Neutrophil (primary cell): ENCODE data around the gene PDZD7.

Source experiments
- H3K27ac ChIP-seq: fragments of 200-600 bp; sonication (generic); 2 replicates; pipeline ENCODE4 v1.5.1; 2016; ENCODE audit warnings: mild to moderate bottlenecking, moderate library complexity
- H3K27me3 ChIP-seq: fragments of 200-600 bp; sonication (generic); 2 replicates; pipeline ENCODE4 v1.6.0; 2016; ENCODE audit warnings: mild to moderate bottlenecking
- H3K36me3 ChIP-seq: fragments of 200-600 bp; sonication (generic); 2 replicates; pipeline ENCODE4 v1.5.1; 2017
- H3K4me1 ChIP-seq, 2 experiments: fragments of 200-600 bp in 1 of 2; sonication (generic) in 1 of 2; 1 replicate in 1 of 2; 2 replicates in 1 of 2; pipeline versions ENCODE4 v1.5.1 to v1.6.1; 2013 to 2016; ENCODE audit warnings: low read depth in 1 of 2, low read length in 1 of 2, mild to moderate bottlenecking in 1 of 2, moderate library complexity in 1 of 2; ENCODE audit not compliant: control insufficient read depth in 1 of 2, insufficient read depth in 1 of 2
- H3K4me3 ChIP-seq, 2 experiments: fragments of 200-600 bp in 1 of 2; sonication (generic) in 1 of 2; 1 replicate in 1 of 2; 2 replicates in 1 of 2; pipeline ENCODE4 v1.5.1; 2013 to 2016; ENCODE audit warnings: low read depth in 1 of 2, low read length in 1 of 2, mild to moderate bottlenecking in 1 of 2, moderate library complexity in 1 of 2
- H3K9me3 ChIP-seq: fragments of 200-600 bp; sonication (generic); 2 replicates; pipeline ENCODE4 v1.5.1; 2016
- CTCF ChIP-seq: fragments of 200-600 bp; sonication (generic); IDR thresholded peaks from 2 replicates; pipeline ENCODE4 v1.5.1; 2016; ENCODE audit warnings: antibody characterized with exemption

The PDZD7 gene

GRCh38 chr10:101072923-101073322 lies 42.0 kb upstream of the PDZD7 start:
- Histone ChIP-seq H3K9me3 (no peaks in the 10 kb centered on the region), H3K36me3 (no peaks in the 10 kb centered on the region), H3K4me1 (peaks cover 18% of the 10 kb centered on the region in 2 experiments), H3K4me3 (no peak overlapping the region), H3K27ac (no peak overlapping the region), H3K27me3 (peaks cover 57% of the 10 kb centered on the region)
- no peak for TF ChIP-seq CTCF

- no peak for TF ChIP-seq CTCF
- peaks cover 27% of the 10 kb centered on the region in 2 experiments for H3K4me1 ChIP-seq
- no peaks in the 10 kb centered on the region for H3K36me3 ChIP-seq
- H3K27me3 ChIP-seq: peaks cover 57% of the 10 kb centered on the region
- H3K9me3 ChIP-seq: no peaks in the 10 kb centered on the region
- no peak overlapping the region for H3K27ac ChIP-seq
- no peak overlapping the region for H3K4me3 ChIP-seq
Observed at GRCh38 chr10:101071885-101072433, 41.0 kb upstream of the PDZD7 start.

GRCh38 chr10:101071267-101071884 lies 40.4 kb upstream of the PDZD7 start:
- Histone ChIP-seq H3K36me3 (no peaks in the 10 kb centered on the region), H3K27me3 (peaks cover 57% of the 10 kb centered on the region), H3K4me3 (no peak overlapping the region), H3K27ac (peak overlapping the region; percentile 21), H3K4me1 (peaks cover 32 to 33% of the 10 kb centered on the region in 2 experiments), H3K9me3 (no peaks in the 10 kb centered on the region)
- TF ChIP-seq CTCF: no peak

DNA sequence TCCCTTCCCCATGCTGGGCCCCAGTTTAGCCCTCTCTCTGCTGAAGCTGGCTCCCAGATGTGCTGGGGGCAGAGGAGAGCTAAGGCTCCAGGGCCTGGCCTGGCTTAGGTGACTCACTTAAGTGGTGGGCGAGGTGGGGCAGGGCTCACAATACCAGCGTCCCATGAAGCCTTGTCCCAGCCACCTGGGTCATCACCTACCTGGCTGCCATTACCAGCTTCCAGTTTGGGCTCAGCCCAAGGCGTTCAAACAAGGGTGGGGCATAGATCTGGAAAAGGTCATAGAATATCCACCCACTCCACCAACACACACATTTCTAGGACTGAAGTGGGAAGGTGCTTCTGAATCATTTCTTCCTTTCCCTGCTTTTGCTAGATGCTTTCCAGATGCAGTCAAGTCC lies 39.2 kb upstream of the PDZD7 start:
- no peak for TF ChIP-seq CTCF
- no peak overlapping the region for H3K4me3 ChIP-seq
- H3K27me3 ChIP-seq: peaks cover 57% of the 10 kb centered on the region
- no peak overlapping the region for H3K27ac ChIP-seq
- H3K4me1 ChIP-seq: peaks cover 39 to 40% of the 10 kb centered on the region in 2 experiments
- H3K9me3 ChIP-seq: no peaks in the 10 kb centered on the region
- H3K36me3 ChIP-seq: no peaks in the 10 kb centered on the region

- no peaks in the 10 kb centered on the region for H3K9me3 ChIP-seq
- H3K4me3 ChIP-seq: no peak overlapping the region
- H3K36me3 ChIP-seq: no peaks in the 10 kb centered on the region
- H3K27ac ChIP-seq: no peak overlapping the region
- peaks cover 57% of the 10 kb centered on the region for H3K27me3 ChIP-seq
- TF ChIP-seq CTCF: no peak
- peaks cover 39 to 40% of the 10 kb centered on the region in 2 experiments for H3K4me1 ChIP-seq
Observed at GRCh38 chr10:101069441-101069840, 38.5 kb upstream of the PDZD7 start.
